Lower leg skin (tissue), 3 donors: ENCODE measurements around the gene HTATSF1.

Experiments
- POLR2A ChIP-seq, 2 donors: fragments of 450-650 bp; IDR thresholded peaks; one replicate each; pipeline ENCODE4 v1.6.1; 2016 to 2017; ENCODE audit warnings: antibody characterized with exemption in 2 of 2, mild to moderate bottlenecking in 1 of 2, moderate library complexity in 1 of 2
- TF ChIP-seq, protein P1 (sequence below), 3 donors: fragments of 450-650 bp; IDR thresholded peaks; one replicate each; pipeline ENCODE4 v1.5.1; 2016; ENCODE audit warnings: antibody characterized with exemption in 3 of 3, mild to moderate bottlenecking in 3 of 3, moderate library complexity in 2 of 3

DNA sequence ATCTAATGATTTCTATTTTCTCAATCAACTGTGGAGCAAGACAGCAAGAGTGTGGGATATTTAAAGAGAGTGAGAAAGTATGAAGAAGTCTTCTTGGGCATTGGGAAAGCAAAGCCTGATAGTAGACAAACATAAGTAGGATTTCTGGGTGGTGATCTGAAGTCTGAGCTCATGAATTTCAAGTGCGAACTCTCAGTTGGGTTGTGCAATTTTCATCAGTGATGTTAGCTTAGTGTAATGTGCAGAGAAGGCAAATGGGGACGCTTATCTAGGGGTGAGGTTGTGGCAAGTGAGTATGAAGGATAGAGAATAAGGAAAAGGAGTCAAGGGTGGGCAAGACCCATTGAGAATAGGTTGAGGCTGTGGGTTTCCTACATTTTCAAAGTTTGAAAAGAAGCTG, 58.3 kb downstream of the HTATSF1 start:
- no peak for TF ChIP-seq POLR2A (IDR thresholded peaks at IDR 0.05)
- TF ChIP-seq, protein P1, sequence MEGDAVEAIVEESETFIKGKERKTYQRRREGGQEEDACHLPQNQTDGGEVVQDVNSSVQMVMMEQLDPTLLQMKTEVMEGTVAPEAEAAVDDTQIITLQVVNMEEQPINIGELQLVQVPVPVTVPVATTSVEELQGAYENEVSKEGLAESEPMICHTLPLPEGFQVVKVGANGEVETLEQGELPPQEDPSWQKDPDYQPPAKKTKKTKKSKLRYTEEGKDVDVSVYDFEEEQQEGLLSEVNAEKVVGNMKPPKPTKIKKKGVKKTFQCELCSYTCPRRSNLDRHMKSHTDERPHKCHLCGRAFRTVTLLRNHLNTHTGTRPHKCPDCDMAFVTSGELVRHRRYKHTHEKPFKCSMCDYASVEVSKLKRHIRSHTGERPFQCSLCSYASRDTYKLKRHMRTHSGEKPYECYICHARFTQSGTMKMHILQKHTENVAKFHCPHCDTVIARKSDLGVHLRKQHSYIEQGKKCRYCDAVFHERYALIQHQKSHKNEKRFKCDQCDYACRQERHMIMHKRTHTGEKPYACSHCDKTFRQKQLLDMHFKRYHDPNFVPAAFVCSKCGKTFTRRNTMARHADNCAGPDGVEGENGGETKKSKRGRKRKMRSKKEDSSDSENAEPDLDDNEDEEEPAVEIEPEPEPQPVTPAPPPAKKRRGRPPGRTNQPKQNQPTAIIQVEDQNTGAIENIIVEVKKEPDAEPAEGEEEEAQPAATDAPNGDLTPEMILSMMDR (IDR thresholded peaks at IDR 0.05): no peak
